IMR-90 (cell line): ENCODE data around the gene PTPRG.

Experiments used
- BHLHE40 ChIP-seq: fragments of 150-350 bp; IDR thresholded peaks from 2 replicates; pipeline ENCODE4 v1.6.1; 2016; ENCODE audit warnings: mild to moderate bottlenecking, low read depth, low read length
- CEBPB ChIP-seq: IDR thresholded peaks from 2 replicates; pipeline ENCODE4 v1.6.1; 2012; ENCODE audit warnings: low read depth, low read length, improper control_type of control experiment
- CHD1 ChIP-seq: IDR thresholded peaks from 2 replicates; pipeline ENCODE4 v1.6.1; 2012; ENCODE audit warnings: low read depth, low read length, improper control_type of control experiment
- FOS ChIP-seq: fragments of 150-350 bp; IDR thresholded peaks from 2 replicates; pipeline ENCODE4 v1.6.1; 2016; ENCODE audit warnings: low read depth, low read length
- MAFK ChIP-seq: IDR thresholded peaks from 2 replicates; pipeline ENCODE4 v1.6.1; 2012; ENCODE audit warnings: low read depth, low read length, improper control_type of control experiment
- MXI1 ChIP-seq: IDR thresholded peaks from 2 replicates; pipeline ENCODE4 v1.6.1; 2012; ENCODE audit warnings: low read depth, mild to moderate bottlenecking, low read length, moderate library complexity, borderline replicate concordance
- NFE2L2 ChIP-seq: fragments of 150-350 bp; IDR thresholded peaks from 2 replicates; pipeline ENCODE4 v1.6.1; 2016; ENCODE audit warnings: low read depth, mild to moderate bottlenecking, low read length
- POLR2A ChIP-seq: IDR thresholded peaks from 2 replicates; pipeline ENCODE4 v1.6.1; 2012; ENCODE audit warnings: mild to moderate bottlenecking, low read depth, low read length
- RCOR1 ChIP-seq: IDR thresholded peaks from 2 replicates; pipeline ENCODE4 v1.6.1; 2012; ENCODE audit warnings: mild to moderate bottlenecking, low read length, improper control_type of control experiment; ENCODE audit not compliant: insufficient replicate concordance
- RFX5 ChIP-seq: IDR thresholded peaks from 2 replicates; pipeline ENCODE4 v1.8.0; 2012; ENCODE audit warnings: low read depth, mild to moderate bottlenecking, low read length, moderate library complexity
- SMC3 ChIP-seq: fragments of 150-350 bp; IDR thresholded peaks from 2 replicates; pipeline ENCODE4 v1.6.1; 2016; ENCODE audit warnings: low read depth, mild to moderate bottlenecking, antibody characterized with exemption, low read length, moderate library complexity
- TF ChIP-seq, protein P1 (sequence below): conservative IDR thresholded peaks from 2 replicates; pipeline ENCODE4 v1.5.1; 2012; ENCODE audit warnings: mild to moderate bottlenecking, low read depth, low read length, improper control_type of control experiment
- TF ChIP-seq, protein P2 (sequence below): fragments of 150-350 bp; IDR thresholded peaks from 2 replicates; pipeline ENCODE4 v1.6.1; 2017; ENCODE audit warnings: mild to moderate bottlenecking, antibody characterized with exemption, low read length, low read depth
- TF ChIP-seq, protein P3 (sequence below): fragments of 150-350 bp; IDR thresholded peaks from 2 replicates; pipeline ENCODE4 v1.6.1; 2016; ENCODE audit warnings: low read depth, mild to moderate bottlenecking, low read length, moderate library complexity, borderline replicate concordance

DNA sequence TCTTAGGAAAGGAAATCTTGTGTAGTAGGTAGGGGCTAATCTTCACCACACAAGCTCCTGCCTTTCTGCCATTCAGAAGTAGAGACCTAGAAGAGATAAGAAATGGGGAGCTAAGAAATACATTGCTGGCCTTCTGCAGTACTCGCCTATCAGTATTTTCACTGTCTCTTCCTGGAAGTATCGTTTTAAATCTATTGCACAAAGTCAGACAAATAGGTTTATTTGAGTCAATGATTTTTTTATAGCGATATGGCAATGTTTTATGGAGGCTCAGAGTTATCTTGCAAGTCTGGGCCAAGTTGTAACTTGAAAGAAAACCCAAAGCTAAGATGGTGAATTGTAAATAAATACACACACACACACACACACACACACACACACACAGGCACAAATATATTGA, 103.8 kb downstream of the PTPRG start:
- TF ChIP-seq POLR2A, result no peak
- TF ChIP-seq, protein P1, sequence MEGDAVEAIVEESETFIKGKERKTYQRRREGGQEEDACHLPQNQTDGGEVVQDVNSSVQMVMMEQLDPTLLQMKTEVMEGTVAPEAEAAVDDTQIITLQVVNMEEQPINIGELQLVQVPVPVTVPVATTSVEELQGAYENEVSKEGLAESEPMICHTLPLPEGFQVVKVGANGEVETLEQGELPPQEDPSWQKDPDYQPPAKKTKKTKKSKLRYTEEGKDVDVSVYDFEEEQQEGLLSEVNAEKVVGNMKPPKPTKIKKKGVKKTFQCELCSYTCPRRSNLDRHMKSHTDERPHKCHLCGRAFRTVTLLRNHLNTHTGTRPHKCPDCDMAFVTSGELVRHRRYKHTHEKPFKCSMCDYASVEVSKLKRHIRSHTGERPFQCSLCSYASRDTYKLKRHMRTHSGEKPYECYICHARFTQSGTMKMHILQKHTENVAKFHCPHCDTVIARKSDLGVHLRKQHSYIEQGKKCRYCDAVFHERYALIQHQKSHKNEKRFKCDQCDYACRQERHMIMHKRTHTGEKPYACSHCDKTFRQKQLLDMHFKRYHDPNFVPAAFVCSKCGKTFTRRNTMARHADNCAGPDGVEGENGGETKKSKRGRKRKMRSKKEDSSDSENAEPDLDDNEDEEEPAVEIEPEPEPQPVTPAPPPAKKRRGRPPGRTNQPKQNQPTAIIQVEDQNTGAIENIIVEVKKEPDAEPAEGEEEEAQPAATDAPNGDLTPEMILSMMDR, result no peak
- no peak for TF ChIP-seq FOS
- TF ChIP-seq CEBPB, result no peak
- TF ChIP-seq MXI1, result no peak
- TF ChIP-seq, protein P2, sequence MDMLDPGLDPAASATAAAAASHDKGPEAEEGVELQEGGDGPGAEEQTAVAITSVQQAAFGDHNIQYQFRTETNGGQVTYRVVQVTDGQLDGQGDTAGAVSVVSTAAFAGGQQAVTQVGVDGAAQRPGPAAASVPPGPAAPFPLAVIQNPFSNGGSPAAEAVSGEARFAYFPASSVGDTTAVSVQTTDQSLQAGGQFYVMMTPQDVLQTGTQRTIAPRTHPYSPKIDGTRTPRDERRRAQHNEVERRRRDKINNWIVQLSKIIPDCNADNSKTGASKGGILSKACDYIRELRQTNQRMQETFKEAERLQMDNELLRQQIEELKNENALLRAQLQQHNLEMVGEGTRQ, result no peak
- TF ChIP-seq SMC3, result no peak
- TF ChIP-seq, protein P3, sequence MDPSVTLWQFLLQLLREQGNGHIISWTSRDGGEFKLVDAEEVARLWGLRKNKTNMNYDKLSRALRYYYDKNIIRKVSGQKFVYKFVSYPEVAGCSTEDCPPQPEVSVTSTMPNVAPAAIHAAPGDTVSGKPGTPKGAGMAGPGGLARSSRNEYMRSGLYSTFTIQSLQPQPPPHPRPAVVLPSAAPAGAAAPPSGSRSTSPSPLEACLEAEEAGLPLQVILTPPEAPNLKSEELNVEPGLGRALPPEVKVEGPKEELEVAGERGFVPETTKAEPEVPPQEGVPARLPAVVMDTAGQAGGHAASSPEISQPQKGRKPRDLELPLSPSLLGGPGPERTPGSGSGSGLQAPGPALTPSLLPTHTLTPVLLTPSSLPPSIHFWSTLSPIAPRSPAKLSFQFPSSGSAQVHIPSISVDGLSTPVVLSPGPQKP, result no peak
- no peak for TF ChIP-seq RFX5
- TF ChIP-seq MAFK, result no peak
- no peak for TF ChIP-seq RCOR1
- no peak for TF ChIP-seq NFE2L2
- no peak for TF ChIP-seq BHLHE40
- no peak for TF ChIP-seq CHD1
